Smooth muscle cell (in vitro differentiated cells): ENCODE measurements around the gene EDN2. TPM values are rescaled to one million over a fixed set of nuclear protein-coding genes. Genes with fewer than 3 reads are reported as not detected.
A peak's percentile ranks its signal among the peaks of the same experiment; 100 is the strongest.

Experiments used
- DNase-seq: peaks from one replicate; lab custom pipeline; 2025; ENCODE audit not compliant: unreplicated experiment; lab: John Stamatoyannopoulos, UW
- H2AFZ ChIP-seq: fragments of 200-600 bp; sonication (generic); 2 replicates; pipeline ENCODE4 v1.6.0; 2016; ENCODE audit warnings: antibody characterized with exemption, low read depth, mild to moderate bottlenecking
- H3F3A ChIP-seq: fragments of 200-600 bp; sonication (generic); 2 replicates; pipeline ENCODE4 v1.6.0; 2017; ENCODE audit warnings: antibody characterized with exemption, low read depth
- H3K27ac ChIP-seq: fragments of 200-600 bp; sonication (generic); 2 replicates; pipeline ENCODE4 v1.5.1; 2016; ENCODE audit warnings: low read depth, mild to moderate bottlenecking
- H3K27me3 ChIP-seq: fragments of 200-600 bp; sonication (generic); 2 replicates; pipeline ENCODE4 v1.6.1; 2016; ENCODE audit warnings: low read depth, mild to moderate bottlenecking
- H3K36me3 ChIP-seq: fragments of 200-600 bp; sonication (generic); 2 replicates; pipeline ENCODE4 v1.5.1; 2016; ENCODE audit warnings: low read depth
- H3K4me1 ChIP-seq: fragments of 200-600 bp; sonication (generic); 2 replicates; pipeline ENCODE4 v1.5.1; 2016; ENCODE audit warnings: low read depth
- H3K4me2 ChIP-seq: fragments of 200-600 bp; sonication (generic); 2 replicates; pipeline ENCODE4 v1.6.0; 2016; ENCODE audit warnings: mild to moderate bottlenecking
- H3K4me3 ChIP-seq: fragments of 200-600 bp; sonication (generic); 2 replicates; pipeline ENCODE4 v1.5.1; 2016; ENCODE audit warnings: mild to moderate bottlenecking
- H3K79me2 ChIP-seq: fragments of 200-600 bp; sonication (generic); 2 replicates; pipeline ENCODE4 v1.6.0; 2016; ENCODE audit warnings: low read depth, mild to moderate bottlenecking
- H3K9ac ChIP-seq: fragments of 200-600 bp; sonication (generic); 2 replicates; pipeline ENCODE4 v1.6.0; 2016; ENCODE audit warnings: low read depth
- H3K9me3 ChIP-seq: fragments of 200-600 bp; sonication (generic); replicated peaks from 2 replicates; pipeline ENCODE4 v1.5.1; 2016; ENCODE audit warnings: low read depth
- H4K20me1 ChIP-seq: fragments of 200-600 bp; sonication (generic); 2 replicates; pipeline ENCODE4 v1.6.0; 2016; ENCODE audit warnings: low read depth
- WGBS: methylation state at CpG from one replicate; pipeline ENCODE4 v1.1.7; 2016; ENCODE audit warnings: low lambda C conversion rate; 5-methylcytosine and 5-hydroxymethylcytosine counted together
- polyA plus RNA-seq: library from polyadenylated mRNA; unstranded; fragments of >200 nt; fragmentation: Nextera tagmentation; extraction: Ambion mirVana; gene quantifications from 2 replicates; pipeline ENCODE4 v1.2.1, GENCODE V29; 2016
- total RNA-seq: library from RNA; depleted of rRNA; stranded (reverse); fragments of >200 nt; gene quantifications from 2 replicates; pipeline ENCODE4 v1.2.3, GENCODE V29; 2014
- TF ChIP-seq, protein P1 (sequence below): fragments of 200-600 bp; sonication (generic); IDR thresholded peaks from 2 replicates; pipeline ENCODE4 v1.5.1; 2017; ENCODE audit warnings: borderline replicate concordance, mild to moderate bottlenecking, antibody characterized with exemption; ENCODE audit not compliant: insufficient read depth, poor library complexity, severe bottlenecking

EDN2 gene
- total and polyA plus RNA-seq, 2 experiments from 2014 or later = not detected

GRCh38 chr1:41436281-41437010, 48.0 kb downstream of the EDN2 start:
- Histone ChIP-seq H3K9ac (no peak overlapping the region), H3F3A (no peaks in the 10 kb centered on the region), H2AFZ (peak overlapping the region; percentile 26), H3K36me3 (no peaks in the 10 kb centered on the region), H3K79me2 (no peaks in the 10 kb centered on the region), H3K27ac (peak overlapping the region; percentile 45), H3K9me3 (no peaks in the 10 kb centered on the region), H3K4me3 (no peak overlapping the region), H4K20me1 (no peaks in the 10 kb centered on the region), H3K27me3 (no peaks in the 10 kb centered on the region), H3K4me2 (peak overlapping the region; percentile 71), H3K4me1 (peaks cover 20% of the 10 kb centered on the region)
- DNase-seq = no peak
- TF ChIP-seq, protein P1, sequence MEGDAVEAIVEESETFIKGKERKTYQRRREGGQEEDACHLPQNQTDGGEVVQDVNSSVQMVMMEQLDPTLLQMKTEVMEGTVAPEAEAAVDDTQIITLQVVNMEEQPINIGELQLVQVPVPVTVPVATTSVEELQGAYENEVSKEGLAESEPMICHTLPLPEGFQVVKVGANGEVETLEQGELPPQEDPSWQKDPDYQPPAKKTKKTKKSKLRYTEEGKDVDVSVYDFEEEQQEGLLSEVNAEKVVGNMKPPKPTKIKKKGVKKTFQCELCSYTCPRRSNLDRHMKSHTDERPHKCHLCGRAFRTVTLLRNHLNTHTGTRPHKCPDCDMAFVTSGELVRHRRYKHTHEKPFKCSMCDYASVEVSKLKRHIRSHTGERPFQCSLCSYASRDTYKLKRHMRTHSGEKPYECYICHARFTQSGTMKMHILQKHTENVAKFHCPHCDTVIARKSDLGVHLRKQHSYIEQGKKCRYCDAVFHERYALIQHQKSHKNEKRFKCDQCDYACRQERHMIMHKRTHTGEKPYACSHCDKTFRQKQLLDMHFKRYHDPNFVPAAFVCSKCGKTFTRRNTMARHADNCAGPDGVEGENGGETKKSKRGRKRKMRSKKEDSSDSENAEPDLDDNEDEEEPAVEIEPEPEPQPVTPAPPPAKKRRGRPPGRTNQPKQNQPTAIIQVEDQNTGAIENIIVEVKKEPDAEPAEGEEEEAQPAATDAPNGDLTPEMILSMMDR = no peak
- 37% methylated on average over 5 of the region's 5 CpGs for WGBS

- H4K20me1 ChIP-seq = no peaks in the 10 kb centered on the region
- H3K4me2 ChIP-seq = peak overlapping the region; percentile 71
- H2AFZ ChIP-seq = no peak overlapping the region
- H3K79me2 ChIP-seq = no peaks in the 10 kb centered on the region
- WGBS = 2% methylated on average over 15 of the region's 15 CpGs
- H3K27ac ChIP-seq = peak overlapping the region; percentile 45
- H3K27me3 ChIP-seq = no peaks in the 10 kb centered on the region
- H3F3A ChIP-seq = no peaks in the 10 kb centered on the region
- H3K4me3 ChIP-seq = no peak overlapping the region
- no peak for DNase-seq
- peaks cover 20% of the 10 kb centered on the region for H3K4me1 ChIP-seq
- no peak overlapping the region for H3K9ac ChIP-seq
- no peaks in the 10 kb centered on the region for H3K9me3 ChIP-seq
- TF ChIP-seq, protein P1 = no peak
- H3K36me3 ChIP-seq = no peaks in the 10 kb centered on the region
Observed at GRCh38 chr1:41435570-41436178, 48.8 kb downstream of the EDN2 start.

- DNase-seq = no peak
- H3K4me1 ChIP-seq = peaks cover 20% of the 10 kb centered on the region
- no peak overlapping the region for H3K4me3 ChIP-seq
- no peak overlapping the region for H2AFZ ChIP-seq
- peak overlapping the region; percentile 71 for H3K4me2 ChIP-seq
- WGBS = 67% methylated on average over 6 of the region's 6 CpGs
- H3K36me3 ChIP-seq = no peaks in the 10 kb centered on the region
- H3F3A ChIP-seq = no peaks in the 10 kb centered on the region
- H3K27ac ChIP-seq = no peak overlapping the region
- no peaks in the 10 kb centered on the region for H3K9me3 ChIP-seq
- no peaks in the 10 kb centered on the region for H3K79me2 ChIP-seq
- H3K9ac ChIP-seq = no peak overlapping the region
- no peaks in the 10 kb centered on the region for H3K27me3 ChIP-seq
- TF ChIP-seq, protein P1 = no peak
- H4K20me1 ChIP-seq = no peaks in the 10 kb centered on the region
Observed at GRCh38 chr1:41434748-41435449, 49.6 kb downstream of the EDN2 start.
